WTC11 (cell line): Measurements from ENCODE around the gene M1AP. TPM values are rescaled to one million over a fixed set of nuclear protein-coding genes. Genes with fewer than 3 reads are reported as not detected.

Source experiments
- ATAC-seq: fragments of 200-7000 bp; cut with Tn5 transposase; 2 replicates; pipeline ENCODE4 v1.10.0; 2021; ENCODE audit warnings: mild to moderate bottlenecking, moderate library complexity
- CTCF ChIA-PET: fragments of 300-600 bp; sonication (Branson Sonifier 250); formaldehyde crosslinking; loops from one replicate; lab custom pipeline; 2021; ENCODE audit warnings: antibody characterized with exemption; lab: Charles Lee
- POLR2A ChIA-PET: fragments of 350-600 bp; sonication (Branson Sonifier 250); formaldehyde crosslinking; loops from one replicate; lab custom pipeline; 2021; ENCODE audit warnings: antibody characterized with exemption; lab: Charles Lee
- DNase-seq: peaks from one replicate; pipeline ENCODE4 v3.0.0; 2021; ENCODE audit warnings: low spot score
- H3K27ac Mint-ChIP-seq: 2 replicates; pipeline ENCODE4 v1.8.0; 2021; ENCODE audit warnings: mixed read lengths
- H3K27me3 Mint-ChIP-seq: 2 replicates; pipeline ENCODE4 v1.8.0; 2021; ENCODE audit warnings: low read depth, mild to moderate bottlenecking, moderate library complexity, mixed read lengths
- H3K36me3 Mint-ChIP-seq: 2 replicates; pipeline ENCODE4 v1.8.0; 2021; ENCODE audit warnings: mixed read lengths
- H3K4me1 Mint-ChIP-seq: 2 replicates; pipeline ENCODE4 v1.8.0; 2022; ENCODE audit warnings: mixed read lengths
- H3K4me3 Mint-ChIP-seq: 2 replicates; pipeline ENCODE4 v1.8.0; 2021; ENCODE audit warnings: mild to moderate bottlenecking, moderate library complexity, mixed read lengths
- H3K9me3 Mint-ChIP-seq: 2 replicates; pipeline ENCODE4 v1.8.0; 2021; ENCODE audit warnings: mixed read lengths
- ARID4B ChIP-seq: sonication (generic); formaldehyde crosslinking; IDR thresholded peaks from 2 replicates; pipeline ENCODE4 v1.8.0; 2023; ENCODE audit warnings: missing genetic modification reagents, mild to moderate bottlenecking, borderline replicate concordance
- CDX4 ChIP-seq: fragments of 250-450 bp; sonication (Bioruptor Pico); IDR thresholded peaks from 2 replicates; pipeline ENCODE4 v1.9.0; 2021; ENCODE audit warnings: moderate library complexity, mild to moderate bottlenecking, inconsistent platforms, borderline replicate concordance
- ERG ChIP-seq: fragments of 250-450 bp; sonication (Bioruptor Pico); IDR thresholded peaks from 2 replicates; pipeline ENCODE4 v1.8.0; 2021; ENCODE audit warnings: mild to moderate bottlenecking
- GRHL2 ChIP-seq: fragments of 250-450 bp; sonication (Bioruptor Pico); IDR thresholded peaks from 2 replicates; pipeline ENCODE4 v1.8.0; 2022; ENCODE audit warnings: mild to moderate bottlenecking, moderate library complexity; ENCODE audit not compliant: insufficient replicate concordance, severe bottlenecking
- MLX ChIP-seq: sonication (generic); formaldehyde crosslinking; IDR thresholded peaks from 2 replicates; pipeline ENCODE4 v1.8.1; 2023; ENCODE audit warnings: mild to moderate bottlenecking, missing genetic modification reagents, moderate library complexity
- SMAD3 ChIP-seq: sonication (generic); formaldehyde crosslinking; IDR thresholded peaks from 2 replicates; pipeline ENCODE4 v1.8.0; 2022; ENCODE audit warnings: missing genetic modification reagents, mild to moderate bottlenecking, borderline replicate concordance
- TEAD1 ChIP-seq: sonication (generic); formaldehyde crosslinking; IDR thresholded peaks from 2 replicates; pipeline ENCODE4 v1.8.0; 2022; ENCODE audit warnings: mild to moderate bottlenecking, missing genetic modification reagents
- TP53 ChIP-seq: sonication (generic); formaldehyde crosslinking; IDR thresholded peaks from 2 replicates; pipeline ENCODE4 v1.8.1; 2023; ENCODE audit warnings: mild to moderate bottlenecking, missing genetic modification reagents
- ZNF138 ChIP-seq: sonication (generic); formaldehyde crosslinking; conservative IDR thresholded peaks from 2 replicates; pipeline ENCODE4 v1.8.1; 2022; ENCODE audit warnings: mild to moderate bottlenecking, moderate library complexity, missing genetic modification reagents
- ZNF232 ChIP-seq: sonication (generic); formaldehyde crosslinking; IDR thresholded peaks from 2 replicates; pipeline ENCODE4 v1.8.0; 2022; ENCODE audit warnings: mild to moderate bottlenecking, missing genetic modification reagents
- ZNF512 ChIP-seq: sonication (generic); formaldehyde crosslinking; IDR thresholded peaks from 2 replicates; pipeline ENCODE4 v1.8.1; 2022; ENCODE audit warnings: missing genetic modification reagents, borderline replicate concordance
- ZSCAN18 ChIP-seq: fragments of 250-450 bp; sonication (Bioruptor Pico); IDR thresholded peaks from 2 replicates; pipeline ENCODE4 v2.1.2; 2022; ENCODE audit warnings: mild to moderate bottlenecking, moderate library complexity
- total RNA-seq: library from RNA; stranded (reverse); gene quantifications from 3 replicates; pipeline ENCODE4 v1.2.3, GENCODE V29; 2021

The M1AP gene
- total RNA-seq, 1 experiment from 2014 or later, result 5.9 TPM

GRCh38 chr2:74682501-74682900, 34.4 kb upstream of the M1AP start (continued):
- TF ChIP-seq CDX4 (CRISPR knock-in tag) (no peak), TEAD1 (CRISPR knock-in tag) (no peak), ARID4B (no peak), ERG (no peak), MLX (no peak), ZSCAN18 (CRISPR knock-in tag) (no peak), TP53 (CRISPR knock-in tag) (no peak), GRHL2 (CRISPR knock-in tag) (no peak), ZNF232 (no peak)

- H3K4me3 Mint-ChIP-seq, result no peak overlapping the region
- CTCF ChIA-PET, result no interaction called here
- ATAC-seq, result no peak
- POLR2A ChIA-PET, result no interaction called here
- DNase-seq, result no peak
- H3K4me1 Mint-ChIP-seq, result no peaks in the 10 kb centered on the region
- no peak overlapping the region for H3K27ac Mint-ChIP-seq
- no peaks in the 10 kb centered on the region for H3K9me3 Mint-ChIP-seq
- TF ChIP-seq ZNF512 (CRISPR knock-in tag), result no peak
- TF ChIP-seq SMAD3 (CRISPR knock-in tag), result no peak
- TF ChIP-seq ERG, result no peak
- TF ChIP-seq ZNF138, result no peak
- no peak for TF ChIP-seq ARID4B
- TF ChIP-seq, all 79 proteins: peak for 0
- Mint-ChIP-seq H3K27me3 (no peaks in the 10 kb centered on the region), H3K36me3 (0 out of 2 replicates have a peak, but pooled peaks cover 4% of the 10 kb centered on the region)
Observed at GRCh38 chr2:74679615-74680014, 31.5 kb upstream of the M1AP start.
